ENCODE results near the gene DHTKD1. TPM values are rescaled to one million over a fixed set of nuclear protein-coding genes. Genes with fewer than 3 reads are reported as not detected.

Gene DHTKD1
- total and polyA plus RNA-seq, 2 experiments from 2014 or later: 20.2 to 63.9 TPM

- TF ChIP-seq EZH2 (IDR thresholded peaks at IDR 0.05; ENCODE audit: low read depth, unreplicated experiment) (no peak), ZNF114 (CRISPR knock-in tag; IDR thresholded peaks at IDR 0.05) (no peak), NANOG (IDR thresholded peaks at IDR 0.05; ENCODE audit: borderline replicate concordance) (no peak), STAT1 (IDR thresholded peaks at IDR 0.05; ENCODE audit: unreplicated experiment) (no peak), CTCF (conservative IDR thresholded peaks at IDR 0.05; ENCODE audit: low read depth in 2 of 2) (no peak), ETS1 (IDR thresholded peaks at IDR 0.05) (no peak), REST (IDR thresholded peaks at IDR 0.05; ENCODE audit: unreplicated experiment) (no peak), ZNF462 (CRISPR knock-in tag; IDR thresholded peaks at IDR 0.05) (no peak), JUNB (IDR thresholded peaks at IDR 0.05; ENCODE audit: unreplicated experiment) (no peak), EZH2phosphoT487 (IDR thresholded peaks at IDR 0.05; ENCODE audit: unreplicated experiment) (no peak), CREB1 (CRISPR knock-in tag; IDR thresholded peaks at IDR 0.05; ENCODE audit: low read depth) (no peak), POLR2AphosphoS5 (IDR thresholded peaks at IDR 0.05; ENCODE audit: low read depth) (no peak), ZNF331 (CRISPR knock-in tag; IDR thresholded peaks at IDR 0.05; ENCODE audit: low read depth) (no peak)
- Histone ChIP-seq H3K4me1 (ENCODE audit: insufficient read depth) (no peaks in the 10 kb centered on the region), H3K9me2 (ENCODE audit: insufficient read depth) (no peaks in the 10 kb centered on the region), H3K27me3 (ENCODE audit: insufficient read depth) (no peaks in the 10 kb centered on the region), H3K4me3 (no peak overlapping the region), H3K36me3 (ENCODE audit: insufficient read depth) (peaks cover 49% of the 10 kb centered on the region), H3K79me2 (replicated peaks; ENCODE audit: insufficient read depth) (no peaks in the 10 kb centered on the region), H3K27ac (ENCODE audit: low read depth) (no peak overlapping the region), H3K4me2 (no peak overlapping the region), H3F3A (replicated peaks; ENCODE audit: low read depth) (0 out of 2 replicates have a peak, but pooled peaks cover 4% of the 10 kb centered on the region), H4K20me1 (replicated peaks; ENCODE audit: insufficient read depth) (peaks cover 4% of the 10 kb centered on the region), H2AFZ (no peak overlapping the region)
- Mint-ChIP-seq H3K36me3 (ENCODE audit: low read depth) (peaks cover 79% of the 10 kb centered on the region), H3K27ac (no peak overlapping the region), H3K27me3 (ENCODE audit: insufficient read depth, low read depth, poor library complexity) (peaks cover 6% of the 10 kb centered on the region), H3K9me3 (no peaks in the 10 kb centered on the region), H3K4me3 (no peak overlapping the region), H3K4me1 (no peaks in the 10 kb centered on the region)
- no peak for DNase-seq (ENCODE audit: low spot score)
- no peak for ATAC-seq
Observed at GRCh38 chr10:12103802-12104201, 35.0 kb downstream of the DHTKD1 start.

All from GM23338 (cell line).